Measurements from ENCODE around the gene AGAP3.

DNA sequence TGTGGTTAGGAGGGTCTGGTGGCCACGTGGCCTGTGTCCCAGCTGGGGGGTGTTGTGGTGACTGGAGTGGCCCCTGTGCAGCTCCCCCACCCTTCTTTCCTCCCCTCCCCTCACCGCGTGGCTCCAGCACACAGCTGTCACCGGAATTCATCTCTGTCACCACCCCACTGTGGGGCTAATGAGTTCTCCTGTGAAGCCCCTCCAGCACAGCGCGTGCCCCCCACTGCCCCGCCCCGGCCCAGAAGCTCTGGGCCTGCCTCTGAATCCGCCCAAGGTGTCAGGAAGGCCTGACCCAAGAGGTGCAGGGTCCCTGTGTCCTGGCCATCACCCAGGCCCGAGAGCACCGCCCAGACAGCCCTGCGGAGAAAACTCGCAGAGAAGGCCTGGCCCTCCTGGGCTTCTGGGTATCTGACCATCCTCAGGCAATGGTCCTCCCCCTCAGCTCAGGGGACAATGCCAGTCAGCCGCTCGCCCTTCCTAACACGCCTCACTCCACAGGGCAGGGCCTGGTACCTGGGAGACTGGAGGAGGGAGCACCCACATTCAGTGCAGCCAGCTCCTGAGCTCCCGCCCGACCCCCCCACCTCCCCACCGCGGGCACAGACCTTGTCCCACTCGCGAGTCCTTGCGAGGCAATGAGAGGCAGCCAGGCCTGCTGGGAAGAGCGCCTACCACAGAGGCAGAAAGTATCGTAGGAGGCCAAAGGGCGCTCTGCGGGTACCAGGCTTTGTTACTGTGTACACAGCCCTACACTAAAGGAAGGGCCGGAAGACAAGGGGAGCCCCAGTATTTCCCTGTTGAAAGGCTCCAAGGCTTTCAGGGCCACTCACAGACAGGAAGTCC, 43.1 kb downstream of the AGAP3 start:
- TF ChIP-seq, protein P1, sequence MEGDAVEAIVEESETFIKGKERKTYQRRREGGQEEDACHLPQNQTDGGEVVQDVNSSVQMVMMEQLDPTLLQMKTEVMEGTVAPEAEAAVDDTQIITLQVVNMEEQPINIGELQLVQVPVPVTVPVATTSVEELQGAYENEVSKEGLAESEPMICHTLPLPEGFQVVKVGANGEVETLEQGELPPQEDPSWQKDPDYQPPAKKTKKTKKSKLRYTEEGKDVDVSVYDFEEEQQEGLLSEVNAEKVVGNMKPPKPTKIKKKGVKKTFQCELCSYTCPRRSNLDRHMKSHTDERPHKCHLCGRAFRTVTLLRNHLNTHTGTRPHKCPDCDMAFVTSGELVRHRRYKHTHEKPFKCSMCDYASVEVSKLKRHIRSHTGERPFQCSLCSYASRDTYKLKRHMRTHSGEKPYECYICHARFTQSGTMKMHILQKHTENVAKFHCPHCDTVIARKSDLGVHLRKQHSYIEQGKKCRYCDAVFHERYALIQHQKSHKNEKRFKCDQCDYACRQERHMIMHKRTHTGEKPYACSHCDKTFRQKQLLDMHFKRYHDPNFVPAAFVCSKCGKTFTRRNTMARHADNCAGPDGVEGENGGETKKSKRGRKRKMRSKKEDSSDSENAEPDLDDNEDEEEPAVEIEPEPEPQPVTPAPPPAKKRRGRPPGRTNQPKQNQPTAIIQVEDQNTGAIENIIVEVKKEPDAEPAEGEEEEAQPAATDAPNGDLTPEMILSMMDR (IDR thresholded peaks at IDR 0.05) = no peak
- TF ChIP-seq POLR2AphosphoS5 (IDR thresholded peaks at IDR 0.05; ENCODE audit: low read depth, low read length) = no peak

All from Panc1 (cell line).